Trophoblast cell (in vitro differentiated cells and primary cell): ENCODE results near the gene ERBB3.
"Not testable (repeated sequence)": the region's sequence is repeated elsewhere in the genome, so short reads cannot be mapped to it uniquely, and the experiment has no call there.

Source experiments
- DNase-seq, 2 donors: peaks; one replicate each; pipeline ENCODE4 v3.0.0-alpha.2; 2016
- H2AFZ ChIP-seq: 2 replicates; pipeline ENCODE4 v1.6.1; 2013; ENCODE audit warnings: low read length, moderate library complexity, mild to moderate bottlenecking; ENCODE audit not compliant: insufficient read depth, poor library complexity
- H2AK5ac ChIP-seq: 2 replicates; pipeline ENCODE4 v1.6.1; 2013; ENCODE audit warnings: mild to moderate bottlenecking, low read length
- H2BK120ac ChIP-seq: 2 replicates; pipeline ENCODE4 v1.6.1; 2013; ENCODE audit warnings: low read length, mild to moderate bottlenecking, moderate library complexity; ENCODE audit not compliant: insufficient read depth, poor library complexity
- H2BK12ac ChIP-seq: 2 replicates; pipeline ENCODE4 v1.6.1; 2013; ENCODE audit warnings: mild to moderate bottlenecking, low read length, moderate library complexity
- H2BK5ac ChIP-seq: 2 replicates; pipeline ENCODE4 v1.6.1; 2013; ENCODE audit warnings: low read length, low read depth, moderate library complexity, mild to moderate bottlenecking; ENCODE audit not compliant: poor library complexity
- H3K14ac ChIP-seq: 2 replicates; pipeline ENCODE4 v1.6.1; 2013; ENCODE audit warnings: mild to moderate bottlenecking, low read length
- H3K18ac ChIP-seq: 2 replicates; pipeline ENCODE4 v1.6.1; 2013; ENCODE audit warnings: mild to moderate bottlenecking, low read length
- H3K23ac ChIP-seq: 2 replicates; pipeline ENCODE4 v1.6.1; 2013; ENCODE audit warnings: low read length
- H3K27ac ChIP-seq: 2 replicates; pipeline ENCODE4 v1.5.1; 2013; ENCODE audit warnings: low read depth, mild to moderate bottlenecking, inconsistent platforms, low read length, moderate library complexity
- H3K27me3 ChIP-seq: 2 replicates; pipeline ENCODE4 v1.6.1; 2013; ENCODE audit warnings: inconsistent platforms, mild to moderate bottlenecking, low read length, moderate library complexity; ENCODE audit not compliant: insufficient read depth
- H3K36me3 ChIP-seq, 2 experiments: 1 replicate in 1 of 2; 2 replicates in 1 of 2; pipeline ENCODE4 v1.6.1; 2013; ENCODE audit warnings: low read length in 2 of 2, mild to moderate bottlenecking in 2 of 2, moderate library complexity in 1 of 2; ENCODE audit not compliant: insufficient read depth in 2 of 2, control insufficient read depth in 1 of 2
- H3K4ac ChIP-seq: 2 replicates; pipeline ENCODE4 v1.6.1; 2013; ENCODE audit warnings: low read depth, mild to moderate bottlenecking, low read length, moderate library complexity
- H3K4me1 ChIP-seq, 2 experiments: 1 replicate in 1 of 2; 2 replicates in 1 of 2; pipeline ENCODE4 v1.6.1; 2013; ENCODE audit warnings: low read length in 2 of 2, mild to moderate bottlenecking in 2 of 2, moderate library complexity in 1 of 2; ENCODE audit not compliant: insufficient read depth in 2 of 2, control insufficient read depth in 1 of 2
- H3K4me2 ChIP-seq: 2 replicates; pipeline ENCODE4 v1.6.1; 2013; ENCODE audit warnings: inconsistent platforms, mild to moderate bottlenecking, low read length, moderate library complexity
- H3K4me3 ChIP-seq: 2 replicates; pipeline ENCODE4 v1.5.1; 2013; ENCODE audit warnings: mild to moderate bottlenecking, low read depth, low read length, inconsistent platforms
- H3K79me1 ChIP-seq: one replicate; pipeline ENCODE4 v1.6.1; 2013; ENCODE audit warnings: low read length
- H3K79me2 ChIP-seq: 2 replicates; pipeline ENCODE4 v1.6.1; 2013; ENCODE audit warnings: low read length, mild to moderate bottlenecking; ENCODE audit not compliant: control insufficient read depth, insufficient read depth, poor library complexity
- H3K9ac ChIP-seq: 2 replicates; pipeline ENCODE4 v1.6.1; 2013; ENCODE audit warnings: mild to moderate bottlenecking, low read length
- H3K9me3 ChIP-seq: 2 replicates; pipeline ENCODE4 v1.6.1; 2013; ENCODE audit warnings: low read depth, mild to moderate bottlenecking, control low read depth, inconsistent platforms, low read length; ENCODE audit not compliant: insufficient read depth
- H4K12ac ChIP-seq: 2 replicates; pipeline ENCODE4 v1.6.1; 2013; ENCODE audit warnings: low read depth, mild to moderate bottlenecking, low read length, moderate library complexity
- H4K8ac ChIP-seq: 2 replicates; pipeline ENCODE4 v1.6.1; 2013; ENCODE audit warnings: low read depth, mild to moderate bottlenecking, low read length, moderate library complexity
- H4K91ac ChIP-seq: one replicate; pipeline ENCODE4 v1.6.1; 2013; ENCODE audit warnings: low read depth, mild to moderate bottlenecking, low read length, moderate library complexity
- WGBS: extraction: QIAGEN DNeasy Blood & Tissue Kit; methylation state at CpG from one replicate; pipeline ENCODE4 v1.1.7; 2013; ENCODE audit warnings: missing lambda C conversion rate; ENCODE audit not compliant: insufficient read length, insufficient coverage; ENCODE audit errors: extremely low coverage; 5-methylcytosine and 5-hydroxymethylcytosine counted together

The ERBB3 gene

GRCh38 chr12:56074396-56074795 is 5.6 kb upstream of the ERBB3 start:
- peaks cover 4% of the 10 kb centered on the region for H3K79me2 ChIP-seq
- H3K14ac ChIP-seq: no peak overlapping the region
- no peak overlapping the region for H4K8ac ChIP-seq
- no peak overlapping the region for H3K27ac ChIP-seq
- H4K91ac ChIP-seq: no peak overlapping the region
- H3K27me3 ChIP-seq: no peaks in the 10 kb centered on the region
- H3K4me3 ChIP-seq: no peak overlapping the region
- no peak overlapping the region for H3K4me2 ChIP-seq
- H3K36me3 ChIP-seq: no peaks in the 10 kb centered on the region
- H3K23ac ChIP-seq: no peak overlapping the region
- no peak overlapping the region for H3K4ac ChIP-seq
- H3K4me1 ChIP-seq: no peaks in the 10 kb centered on the region
- H3K9me3 ChIP-seq: no peaks in the 10 kb centered on the region
- H2BK12ac ChIP-seq: no peak overlapping the region
- no peak overlapping the region for H4K12ac ChIP-seq
- H2BK120ac ChIP-seq: no peak overlapping the region
- no peak overlapping the region for H2BK5ac ChIP-seq
- H2AK5ac ChIP-seq: no peak overlapping the region
- DNase-seq: peak in 1 of 2 donors; percentile 51
- no peak overlapping the region for H3K18ac ChIP-seq
- H2AFZ ChIP-seq: no peak overlapping the region
- peaks cover 4% of the 10 kb centered on the region for H3K79me1 ChIP-seq
- H3K9ac ChIP-seq: no peak overlapping the region
- WGBS: no CpG with 5 or more reads among the region's 5 CpGs

- not testable (repeated sequence) for DNase-seq, H4K8ac ChIP-seq, H2AFZ ChIP-seq, H4K91ac ChIP-seq, H3K27me3 ChIP-seq, H3K9me3 ChIP-seq, H2BK5ac ChIP-seq, H4K12ac ChIP-seq, H3K18ac ChIP-seq, H2BK12ac ChIP-seq, H3K14ac ChIP-seq, H3K9ac ChIP-seq, H3K27ac ChIP-seq, H2BK120ac ChIP-seq, H3K23ac ChIP-seq, H3K4ac ChIP-seq, H3K36me3 ChIP-seq, H3K4me3 ChIP-seq, H3K4me2 ChIP-seq, H2AK5ac ChIP-seq
- Histone ChIP-seq H3K79me2 (peaks cover 22% of the 10 kb centered on the region), H3K4me1 (peaks cover 12 to 13% of the 10 kb centered on the region in 2 experiments), H3K79me1 (peaks cover 14% of the 10 kb centered on the region)
- WGBS: no CpG with 5 or more reads among the region's 9 CpGs
Observed at GRCh38 chr12:56077966-56078365, 2.0 kb upstream of the ERBB3 start.

GRCh38 chr12:56078427-56078826 is 1.5 kb upstream of the ERBB3 start:
- no peak overlapping the region for H4K8ac ChIP-seq
- no peak overlapping the region for H3K18ac ChIP-seq
- H3K23ac ChIP-seq: no peak overlapping the region
- peaks cover 12 to 13% of the 10 kb centered on the region in 2 experiments for H3K4me1 ChIP-seq
- H3K27ac ChIP-seq: peak overlapping the region; percentile 97
- no peak overlapping the region for H3K4me3 ChIP-seq
- no peaks in the 10 kb centered on the region for H3K36me3 ChIP-seq
- H3K4ac ChIP-seq: no peak overlapping the region
- no peak overlapping the region for H3K14ac ChIP-seq
- H3K4me2 ChIP-seq: peak overlapping the region; percentile 98
- no peak overlapping the region for H2AFZ ChIP-seq
- DNase-seq: peak in 1 of 2 donors; percentile 17
- H4K91ac ChIP-seq: no peak overlapping the region
- no peak overlapping the region for H2BK120ac ChIP-seq
- no peak overlapping the region for H2BK12ac ChIP-seq
- no CpG with 5 or more reads among the region's 1 CpG for WGBS
- H4K12ac ChIP-seq: no peak overlapping the region
- peaks cover 14% of the 10 kb centered on the region for H3K79me1 ChIP-seq
- no peak overlapping the region for H2BK5ac ChIP-seq
- peaks cover 22% of the 10 kb centered on the region for H3K79me2 ChIP-seq
- no peaks in the 10 kb centered on the region for H3K9me3 ChIP-seq
- H3K9ac ChIP-seq: no peak overlapping the region
- no peaks in the 10 kb centered on the region for H3K27me3 ChIP-seq
- no peak overlapping the region for H2AK5ac ChIP-seq

- Histone ChIP-seq H3K4me2 (peak overlapping the region; percentile 98), H2BK12ac (peak overlapping the region; percentile 48), H4K12ac (peak overlapping the region; percentile 71), H2BK120ac (peak overlapping the region; percentile 88), H3K4me1 (peaks cover 12 to 13% of the 10 kb centered on the region in 2 experiments), H3K27me3 (no peaks in the 10 kb centered on the region), H3K79me2 (peaks cover 22% of the 10 kb centered on the region), H4K91ac (peak overlapping the region; percentile 89), H3K79me1 (peaks cover 14% of the 10 kb centered on the region), H2AFZ (peak overlapping the region; percentile 34), H3K23ac (no peak overlapping the region), H3K4ac (peak overlapping the region; percentile 4), H3K18ac (peak overlapping the region; percentile 89), H2AK5ac (peak overlapping the region; percentile 84), H3K4me3 (peak overlapping the region; percentile 76), H4K8ac (peak overlapping the region; percentile 92), H2BK5ac (peak overlapping the region; percentile 92), H3K36me3 (peaks cover 0 to 6% of the 10 kb centered on the region in 2 experiments), H3K9me3 (no peaks in the 10 kb centered on the region), H3K9ac (peak overlapping the region; percentile 89), H3K27ac (peak overlapping the region; percentile 97), H3K14ac (peak overlapping the region; percentile 83)
- WGBS: no CpG with 5 or more reads among the region's 50 CpGs
- DNase-seq: peak; percentile 96
Observed at GRCh38 chr12:56078931-56079722, 838 bp upstream of the ERBB3 start.
